Measurements from ENCODE around the gene USP47. TPM values are rescaled to one million over a fixed set of nuclear protein-coding genes. Genes with fewer than 3 reads are reported as not detected.

Gene USP47
- total and polyA plus RNA-seq, 8 donors, result 16.2 to 32.3 (median 21.3) TPM

- Histone ChIP-seq H3K4me1 (no peaks in the 10 kb centered on the region), H3K9me3 (no peaks in the 10 kb centered on the region), H3K27ac (no peak overlapping the region), H3K27me3 (no peaks in the 10 kb centered on the region), H3K36me3 (no peaks in the 10 kb centered on the region), H3K4me3 (no peak overlapping the region)
- TF ChIP-seq CTCF (IDR thresholded peaks at IDR 0.05), result no peak
- 82 to 83% methylated on average over 9 of the region's 9 CpGs for WGBS, 2 donors
- intact Hi-C loops (cut with DNase I), result no loop called here
- FAIRE-seq (no peak), DNase-seq (peak in 1 of 6 donors; percentile 16), ATAC-seq (no peak)
These were observed 144.5 kb downstream of the USP47 start for GRCh38 chr11:11985954-11986949.

DNA sequence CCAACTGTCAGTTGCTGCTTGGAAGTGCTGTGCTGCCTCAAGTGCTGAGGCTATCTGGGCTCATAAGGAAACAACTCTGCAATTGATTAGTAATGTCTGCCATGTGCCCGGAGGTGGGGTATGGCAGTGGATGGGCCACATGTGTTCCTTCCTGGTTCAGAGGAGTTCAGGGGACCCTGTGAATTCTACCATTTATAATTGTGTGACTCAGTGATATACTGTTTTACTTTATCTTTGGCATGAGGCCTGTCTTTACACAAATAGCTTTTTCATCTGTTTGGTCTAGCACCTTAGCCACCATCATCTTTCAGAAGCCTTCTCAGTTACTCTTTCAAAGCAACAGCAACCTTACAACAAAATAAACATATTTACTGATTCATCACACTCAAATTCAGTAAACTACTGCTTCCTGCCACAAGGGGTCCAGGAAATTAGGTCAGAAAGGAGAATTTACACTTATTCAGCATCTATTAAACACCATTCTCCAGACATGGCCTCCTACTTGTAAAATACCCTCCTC lies 145.8 kb downstream of the USP47 start:
- FAIRE-seq, result no peak
- H3K4me3 ChIP-seq, result no peak overlapping the region
- H3K9me3 ChIP-seq, result no peaks in the 10 kb centered on the region
- no peaks in the 10 kb centered on the region for H3K4me1 ChIP-seq
- H3K27me3 ChIP-seq, result no peaks in the 10 kb centered on the region
- no peak for DNase-seq
- H3K36me3 ChIP-seq, result no peaks in the 10 kb centered on the region
- WGBS, 2 donors, result 82 to 90% methylated on average over 1 of the region's 1 CpG
- peak in 1 of 4 donors; percentile 18 for TF ChIP-seq CTCF (IDR thresholded peaks at IDR 0.05)
- H3K27ac ChIP-seq, result no peak overlapping the region
- intact Hi-C loops (cut with DNase I), result no loop called here
- no peak for ATAC-seq

DNA sequence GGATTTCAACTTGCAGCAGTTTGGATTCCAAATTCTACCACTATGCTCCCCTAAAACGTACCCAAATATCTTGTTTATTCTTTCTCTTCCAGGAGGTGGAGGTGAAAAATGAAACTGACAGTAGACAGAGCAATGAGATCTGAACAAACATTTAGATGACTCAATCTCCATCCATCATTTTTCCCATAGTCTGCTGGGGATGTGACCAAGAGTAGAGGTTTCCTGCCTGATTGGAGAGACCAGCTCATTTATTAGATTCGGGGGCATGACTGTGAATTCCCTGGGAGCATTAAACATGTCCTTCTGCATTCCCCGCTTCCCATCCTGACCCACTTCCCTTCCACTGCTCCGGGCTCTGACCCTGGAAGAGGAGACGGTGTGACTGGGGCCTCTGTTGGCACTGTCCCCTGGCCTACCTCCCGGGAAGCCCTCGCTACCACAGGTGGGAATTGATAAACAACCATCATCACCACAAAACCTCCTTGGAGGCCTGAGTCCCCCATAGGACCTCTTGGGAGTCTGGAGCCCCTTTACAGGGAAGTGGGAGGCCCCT lies 146.4 kb downstream of the USP47 start:
- ATAC-seq (peak in 1 of 4 donors; percentile 20), FAIRE-seq (no peak)
- WGBS, 2 donors, result 75 to 87% methylated on average over 7 of the region's 7 CpGs

DNA sequence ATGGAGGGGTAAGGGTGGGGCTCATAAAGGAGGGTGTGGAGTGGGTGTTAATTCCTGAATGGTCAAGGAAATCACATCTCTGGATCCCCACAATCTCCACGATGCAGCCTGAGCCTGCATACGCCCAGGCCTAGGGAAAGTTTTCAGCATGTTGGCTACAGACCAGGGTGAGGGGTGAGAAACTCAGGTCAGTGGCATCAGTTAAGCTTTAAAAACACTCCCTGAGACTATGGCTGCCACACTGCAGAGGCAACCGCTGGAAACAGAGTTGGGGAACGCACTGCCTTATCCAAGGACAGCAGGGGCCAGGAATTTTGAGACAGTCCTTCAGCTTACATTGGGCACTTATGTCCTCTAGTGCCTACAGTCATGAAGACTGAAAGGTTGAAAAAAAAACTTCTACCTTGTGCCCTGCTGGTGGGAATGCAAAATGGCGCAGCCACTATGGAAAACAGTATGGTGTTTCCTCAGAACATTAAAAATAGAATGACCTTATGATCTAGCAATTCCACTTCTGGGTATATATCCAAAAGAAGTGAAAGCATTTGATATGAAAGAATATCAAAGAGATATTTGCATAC lies 147.0 kb downstream of the USP47 start:
- H3K36me3 ChIP-seq, result no peaks in the 10 kb centered on the region
- intact Hi-C loops (cut with DNase I), result no loop called here
- DNase-seq, result no peak
- H3K4me3 ChIP-seq, result no peak overlapping the region
- ATAC-seq, result no peak
- H3K27ac ChIP-seq, result no peak overlapping the region
- 85 to 87% methylated on average over 5 of the region's 5 CpGs for WGBS, 2 donors
- no peak for FAIRE-seq
- H3K9me3 ChIP-seq, result no peaks in the 10 kb centered on the region
- no peak for TF ChIP-seq CTCF (IDR thresholded peaks at IDR 0.05)
- H3K4me1 ChIP-seq, result no peaks in the 10 kb centered on the region
- no peaks in the 10 kb centered on the region for H3K27me3 ChIP-seq

More for the DNA sequence above, 146.4 kb downstream of the USP47 start:
- Histone ChIP-seq H3K27ac (no peak overlapping the region), H3K9me3 (no peaks in the 10 kb centered on the region), H3K27me3 (no peaks in the 10 kb centered on the region), H3K4me1 (no peaks in the 10 kb centered on the region), H3K4me3 (no peak overlapping the region), H3K36me3 (no peaks in the 10 kb centered on the region)
- no peak for TF ChIP-seq CTCF (IDR thresholded peaks at IDR 0.05)
- intact Hi-C loops (cut with DNase I), result no loop called here
- DNase-seq, result peak in 1 of 6 donors; percentile 31
